Measurements from ENCODE around the gene GRIA4. TPM values are rescaled to one million over a fixed set of nuclear protein-coding genes. Genes with fewer than 3 reads are reported as not detected.
A peak's percentile ranks its signal among the peaks of the same experiment; 100 is the strongest.

GRIA4 gene
- total RNA-seq, 1 donor from 2014 or later, result 3.7 TPM

DNA sequence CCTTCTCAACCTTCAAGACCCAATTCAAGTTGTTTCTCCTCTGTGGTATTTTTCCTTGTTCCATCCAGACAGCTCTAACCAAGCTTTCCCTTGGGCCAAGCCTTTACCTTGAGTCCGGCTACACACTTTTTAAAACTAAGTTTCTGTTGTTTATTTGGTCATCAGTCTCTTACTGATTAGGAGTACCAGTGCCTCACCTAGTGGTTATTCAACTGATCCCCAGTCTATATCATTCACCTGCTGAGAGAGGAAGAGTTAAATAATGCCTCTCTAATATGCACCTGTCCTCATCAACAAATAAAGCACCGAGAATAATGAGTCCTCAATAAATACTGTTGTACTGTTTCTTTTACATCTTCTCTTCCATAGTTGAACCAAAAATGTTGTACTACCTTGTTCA, 251.4 kb downstream of the GRIA4 start:
- Histone ChIP-seq H2AFZ (replicated peaks) (no peak overlapping the region), H3K27me3 (no peaks in the 10 kb centered on the region), H3K79me2 (ENCODE audit: low read depth) (no peaks in the 10 kb centered on the region), H3K4me2 (no peak overlapping the region), H4K20me1 (ENCODE audit: low read depth) (no peaks in the 10 kb centered on the region), H3K36me3 (no peaks in the 10 kb centered on the region), H3K4me3 (no peak overlapping the region), H3K9me3 (ENCODE audit: low read depth) (no peaks in the 10 kb centered on the region), H3K9ac (no peak overlapping the region), H3F3A (ENCODE audit: low read depth) (no peaks in the 10 kb centered on the region), H3K27ac (no peak overlapping the region), H3K4me1 (no peaks in the 10 kb centered on the region)
- H3K36me3 Mint-ChIP-seq, result no peaks in the 10 kb centered on the region
- no peaks in the 10 kb centered on the region for H3K27me3 Mint-ChIP-seq (ENCODE audit: insufficient read depth, low read depth)
- H3K4me1 Mint-ChIP-seq, result no peaks in the 10 kb centered on the region
- no peak overlapping the region for H3K27ac Mint-ChIP-seq
- H3K9me3 Mint-ChIP-seq, result no peaks in the 10 kb centered on the region
- TF ChIP-seq, protein P1, sequence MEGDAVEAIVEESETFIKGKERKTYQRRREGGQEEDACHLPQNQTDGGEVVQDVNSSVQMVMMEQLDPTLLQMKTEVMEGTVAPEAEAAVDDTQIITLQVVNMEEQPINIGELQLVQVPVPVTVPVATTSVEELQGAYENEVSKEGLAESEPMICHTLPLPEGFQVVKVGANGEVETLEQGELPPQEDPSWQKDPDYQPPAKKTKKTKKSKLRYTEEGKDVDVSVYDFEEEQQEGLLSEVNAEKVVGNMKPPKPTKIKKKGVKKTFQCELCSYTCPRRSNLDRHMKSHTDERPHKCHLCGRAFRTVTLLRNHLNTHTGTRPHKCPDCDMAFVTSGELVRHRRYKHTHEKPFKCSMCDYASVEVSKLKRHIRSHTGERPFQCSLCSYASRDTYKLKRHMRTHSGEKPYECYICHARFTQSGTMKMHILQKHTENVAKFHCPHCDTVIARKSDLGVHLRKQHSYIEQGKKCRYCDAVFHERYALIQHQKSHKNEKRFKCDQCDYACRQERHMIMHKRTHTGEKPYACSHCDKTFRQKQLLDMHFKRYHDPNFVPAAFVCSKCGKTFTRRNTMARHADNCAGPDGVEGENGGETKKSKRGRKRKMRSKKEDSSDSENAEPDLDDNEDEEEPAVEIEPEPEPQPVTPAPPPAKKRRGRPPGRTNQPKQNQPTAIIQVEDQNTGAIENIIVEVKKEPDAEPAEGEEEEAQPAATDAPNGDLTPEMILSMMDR (IDR thresholded peaks at IDR 0.05), result peak; percentile 47
- TF ChIP-seq EZH2phosphoT487 (IDR thresholded peaks at IDR 0.05), result no peak
- DNase-seq (ENCODE audit: low spot score), result no peak
- H3K4me3 Mint-ChIP-seq, result no peak overlapping the region

DNA sequence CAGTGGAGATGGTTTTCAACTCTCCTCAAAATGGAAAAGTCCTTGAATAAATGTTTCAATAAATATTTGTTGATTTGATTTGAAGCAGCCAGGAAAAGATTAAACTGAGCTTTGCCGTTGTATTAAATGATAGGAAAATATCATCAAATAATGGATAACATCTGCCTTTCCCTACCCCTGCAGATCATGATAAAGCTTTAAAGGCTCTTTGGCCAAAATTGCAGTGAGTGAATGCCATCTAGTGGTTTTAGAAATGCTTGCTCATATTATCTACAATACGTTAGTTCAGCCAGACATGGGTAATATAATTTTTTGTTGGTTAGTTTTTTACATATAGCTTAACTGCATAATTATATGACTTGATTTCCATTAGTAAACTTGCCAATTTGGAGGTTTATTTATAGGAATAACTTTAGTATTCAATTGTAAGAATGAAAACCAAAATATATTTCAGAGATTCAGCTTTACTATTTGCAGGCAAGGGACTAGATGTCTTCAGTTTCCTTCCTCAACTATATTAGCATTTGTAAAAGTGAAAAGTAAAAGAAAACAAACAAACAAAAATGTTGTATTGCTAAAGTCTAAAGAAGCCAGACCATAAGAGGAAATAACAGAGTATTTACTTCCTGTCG, 253.0 kb downstream of the GRIA4 start:
- H3F3A ChIP-seq (ENCODE audit: low read depth), result no peaks in the 10 kb centered on the region
- H3K4me1 ChIP-seq, result peaks cover 4% of the 10 kb centered on the region
- Mint-ChIP-seq H3K36me3 (no peaks in the 10 kb centered on the region), H3K4me1 (peaks cover 9% of the 10 kb centered on the region), H3K27me3 (ENCODE audit: insufficient read depth, low read depth) (no peaks in the 10 kb centered on the region), H3K9me3 (no peaks in the 10 kb centered on the region), H3K27ac (no peak overlapping the region), H3K4me3 (no peak overlapping the region)
- no peaks in the 10 kb centered on the region for H3K79me2 ChIP-seq (ENCODE audit: low read depth)
- no peak overlapping the region for H3K4me2 ChIP-seq
- DNase-seq (ENCODE audit: low spot score), result peak; percentile 61
- no peak overlapping the region for H3K9ac ChIP-seq
- TF ChIP-seq, protein P1 (IDR thresholded peaks at IDR 0.05), result peak; percentile 79
- no peak for TF ChIP-seq EZH2phosphoT487 (IDR thresholded peaks at IDR 0.05)
- no peak for TF ChIP-seq EZH2 (IDR thresholded peaks at IDR 0.05)
- no peaks in the 10 kb centered on the region for H4K20me1 ChIP-seq (ENCODE audit: low read depth)
- H3K4me3 ChIP-seq, result no peak overlapping the region
- no peaks in the 10 kb centered on the region for H3K27me3 ChIP-seq
- H3K9me3 ChIP-seq (ENCODE audit: low read depth), result no peaks in the 10 kb centered on the region
- H3K27ac ChIP-seq, result no peak overlapping the region
- H3K36me3 ChIP-seq, result no peaks in the 10 kb centered on the region
- no peak overlapping the region for H2AFZ ChIP-seq (replicated peaks)

GRCh38 chr11:105863523-105863922, 253.7 kb downstream of the GRIA4 start:
- no peaks in the 10 kb centered on the region for H3F3A ChIP-seq (ENCODE audit: low read depth)
- TF ChIP-seq, protein P1 (IDR thresholded peaks at IDR 0.05), result no peak
- TF ChIP-seq EZH2 (IDR thresholded peaks at IDR 0.05) (no peak), EZH2phosphoT487 (IDR thresholded peaks at IDR 0.05) (no peak)
- H3K9me3 Mint-ChIP-seq, result no peaks in the 10 kb centered on the region
- no peak overlapping the region for H3K4me3 ChIP-seq
- H3K27me3 Mint-ChIP-seq (ENCODE audit: insufficient read depth, low read depth), result no peaks in the 10 kb centered on the region
- H3K79me2 ChIP-seq (ENCODE audit: low read depth), result no peaks in the 10 kb centered on the region
- no peaks in the 10 kb centered on the region for H3K27me3 ChIP-seq
- H3K9me3 ChIP-seq (ENCODE audit: low read depth), result no peaks in the 10 kb centered on the region
- H3K27ac ChIP-seq, result no peak overlapping the region
- no peak overlapping the region for H3K4me3 Mint-ChIP-seq
- no peak overlapping the region for H2AFZ ChIP-seq (replicated peaks)
- peaks cover 4% of the 10 kb centered on the region for H3K4me1 ChIP-seq
- no peak overlapping the region for H3K9ac ChIP-seq
- H3K4me1 Mint-ChIP-seq, result peaks cover 16% of the 10 kb centered on the region
- no peaks in the 10 kb centered on the region for H3K36me3 Mint-ChIP-seq
- no peak for DNase-seq (ENCODE audit: low spot score)
- no peaks in the 10 kb centered on the region for H3K36me3 ChIP-seq
- no peak overlapping the region for H3K4me2 ChIP-seq
- no peaks in the 10 kb centered on the region for H4K20me1 ChIP-seq (ENCODE audit: low read depth)
- no peak overlapping the region for H3K27ac Mint-ChIP-seq

Data from neural progenitor cell (in vitro differentiated cells).